DND-41 (cell line): ENCODE measurements around the gene CALML3.

Experiments used
- EZH2 ChIP-seq: IDR thresholded peaks from 3 replicates; pipeline ENCODE4 v1.6.1; 2012; ENCODE audit warnings: borderline replicate concordance, low read depth, mild to moderate bottlenecking, moderate library complexity, low read length, inconsistent platforms; ENCODE audit not compliant: severe bottlenecking
- TF ChIP-seq, protein P1 (sequence below): IDR thresholded peaks from 2 replicates; pipeline ENCODE4 v1.5.1; 2012; ENCODE audit warnings: borderline replicate concordance, low read length, moderate library complexity, mild to moderate bottlenecking; ENCODE audit not compliant: poor library complexity, severe bottlenecking; ENCODE audit errors: extremely low read depth

DNA sequence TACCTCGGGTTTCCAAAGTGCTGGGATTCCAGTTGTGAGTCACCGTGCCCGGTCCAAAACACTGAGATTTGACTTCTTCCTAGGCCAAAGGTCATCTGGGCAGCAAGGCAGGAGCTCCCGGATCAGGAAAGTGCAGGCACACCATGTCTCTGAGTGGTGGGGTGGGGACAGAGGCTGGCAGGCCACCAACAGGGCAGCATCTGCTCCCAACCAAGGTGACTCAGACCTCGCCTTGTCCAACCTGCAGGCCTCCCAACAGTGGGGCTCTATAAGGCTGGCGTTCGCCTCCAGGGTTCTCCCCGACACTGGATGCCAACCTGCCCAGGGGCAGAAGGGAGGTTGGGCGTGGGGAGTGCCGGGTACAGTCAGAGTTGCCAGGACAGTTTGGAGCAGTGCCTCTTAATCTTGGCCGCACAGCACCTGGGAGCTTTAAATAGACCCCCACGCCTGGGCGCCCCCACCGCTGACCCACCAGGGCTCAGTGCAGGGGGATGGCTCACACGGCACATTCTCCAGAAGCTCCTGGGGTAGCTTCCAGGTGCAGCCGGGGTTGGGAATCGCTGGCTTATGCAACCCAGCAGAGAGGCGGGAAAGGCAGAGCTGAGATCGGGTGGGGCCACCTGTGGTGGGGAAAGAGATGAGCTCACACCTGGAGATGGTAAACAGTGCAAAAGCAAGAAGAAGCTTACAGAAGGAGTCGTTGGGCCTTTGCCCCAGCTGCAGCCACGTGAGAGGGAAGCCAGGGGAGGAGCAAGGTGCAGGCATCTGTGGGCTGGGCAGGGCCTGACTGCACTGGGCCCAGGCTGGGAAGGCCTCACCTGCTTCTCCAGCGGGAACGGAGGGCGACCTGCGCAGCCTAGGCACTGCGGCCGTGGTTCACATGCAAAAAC is 36.2 kb upstream of the CALML3 start:
- TF ChIP-seq, protein P1, sequence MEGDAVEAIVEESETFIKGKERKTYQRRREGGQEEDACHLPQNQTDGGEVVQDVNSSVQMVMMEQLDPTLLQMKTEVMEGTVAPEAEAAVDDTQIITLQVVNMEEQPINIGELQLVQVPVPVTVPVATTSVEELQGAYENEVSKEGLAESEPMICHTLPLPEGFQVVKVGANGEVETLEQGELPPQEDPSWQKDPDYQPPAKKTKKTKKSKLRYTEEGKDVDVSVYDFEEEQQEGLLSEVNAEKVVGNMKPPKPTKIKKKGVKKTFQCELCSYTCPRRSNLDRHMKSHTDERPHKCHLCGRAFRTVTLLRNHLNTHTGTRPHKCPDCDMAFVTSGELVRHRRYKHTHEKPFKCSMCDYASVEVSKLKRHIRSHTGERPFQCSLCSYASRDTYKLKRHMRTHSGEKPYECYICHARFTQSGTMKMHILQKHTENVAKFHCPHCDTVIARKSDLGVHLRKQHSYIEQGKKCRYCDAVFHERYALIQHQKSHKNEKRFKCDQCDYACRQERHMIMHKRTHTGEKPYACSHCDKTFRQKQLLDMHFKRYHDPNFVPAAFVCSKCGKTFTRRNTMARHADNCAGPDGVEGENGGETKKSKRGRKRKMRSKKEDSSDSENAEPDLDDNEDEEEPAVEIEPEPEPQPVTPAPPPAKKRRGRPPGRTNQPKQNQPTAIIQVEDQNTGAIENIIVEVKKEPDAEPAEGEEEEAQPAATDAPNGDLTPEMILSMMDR = no peak
- TF ChIP-seq EZH2 = no peak
